HL-60 (cell line): Measurements from ENCODE around the gene ARTN.

Experiments
- DNase-seq, 2 experiments: peaks; one replicate each; pipeline ENCODE4 v3.0.0-alpha.2; 2010 to 2020; ENCODE audit warnings: low read depth in 1 of 2, low spot score in 1 of 2
- H3K27ac ChIP-seq: fragments of 250-450 bp; sonication (Bioruptor Pico); replicated peaks from 2 replicates; pipeline ENCODE4 v1.5.1; 2020; ENCODE audit warnings: mild to moderate bottlenecking, moderate library complexity
- H3K27me3 ChIP-seq: fragments of 250-450 bp; sonication (Bioruptor Pico); 2 replicates; pipeline ENCODE4 v1.5.1; 2021; ENCODE audit warnings: mild to moderate bottlenecking, moderate library complexity; ENCODE audit not compliant: insufficient read depth, poor library complexity, severe bottlenecking
- H3K4me3 ChIP-seq: replicated peaks from 2 replicates; pipeline ENCODE4 v1.5.1; 2011; ENCODE audit warnings: mild to moderate bottlenecking, control low read depth, low read length; ENCODE audit not compliant: insufficient read depth
- GABPA ChIP-seq: IDR thresholded peaks from 2 replicates; pipeline ENCODE4 v1.6.1; 2012; ENCODE audit warnings: low read depth
- POLR2AphosphoS5 ChIP-seq: IDR thresholded peaks from 2 replicates; pipeline ENCODE4 v1.6.1; 2012; ENCODE audit warnings: low read depth
- SPI1 ChIP-seq: IDR thresholded peaks from 2 replicates; pipeline ENCODE4 v1.6.1; 2012; ENCODE audit warnings: low read depth, mild to moderate bottlenecking, borderline replicate concordance
- TF ChIP-seq, protein P1 (sequence below): IDR thresholded peaks from 2 replicates; pipeline ENCODE4 v1.6.1; 2012; ENCODE audit warnings: low read depth; ENCODE audit not compliant: insufficient replicate concordance
- TF ChIP-seq, protein P2 (sequence below): IDR thresholded peaks from one replicate; pipeline ENCODE4 v1.5.1; 2011; ENCODE audit warnings: low read length, control low read depth, inconsistent platforms; ENCODE audit not compliant: insufficient read depth

The ARTN gene

DNA sequence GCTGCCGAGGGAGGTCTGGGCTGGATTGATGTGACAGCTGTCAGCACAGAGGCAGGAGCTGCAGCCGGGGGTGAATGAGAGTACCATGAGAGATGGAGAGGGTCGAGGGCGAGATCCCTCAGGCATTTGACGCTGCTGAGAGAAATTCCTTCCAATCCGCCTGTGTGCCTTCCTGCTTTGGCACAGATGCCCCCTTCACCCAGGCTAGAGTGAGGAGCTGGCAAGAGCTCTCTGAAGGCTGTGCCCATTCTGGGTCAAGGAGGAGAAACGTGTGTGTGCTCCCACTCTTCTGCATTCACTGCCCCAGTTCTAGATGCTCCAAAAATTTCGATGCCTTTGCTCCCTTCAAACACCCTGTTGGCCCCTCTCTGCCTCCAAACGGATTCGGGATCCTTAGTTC lies 4.8 kb downstream of the ARTN start:
- no peak overlapping the region for H3K4me3 ChIP-seq

GRCh38 chr1:43938892-43939587 lies 5.4 kb downstream of the ARTN start:
- Histone ChIP-seq H3K4me3 (no peak overlapping the region), H3K27ac (no peak overlapping the region), H3K27me3 (no peaks in the 10 kb centered on the region)
- DNase-seq = no peak
- TF ChIP-seq, protein P1, sequence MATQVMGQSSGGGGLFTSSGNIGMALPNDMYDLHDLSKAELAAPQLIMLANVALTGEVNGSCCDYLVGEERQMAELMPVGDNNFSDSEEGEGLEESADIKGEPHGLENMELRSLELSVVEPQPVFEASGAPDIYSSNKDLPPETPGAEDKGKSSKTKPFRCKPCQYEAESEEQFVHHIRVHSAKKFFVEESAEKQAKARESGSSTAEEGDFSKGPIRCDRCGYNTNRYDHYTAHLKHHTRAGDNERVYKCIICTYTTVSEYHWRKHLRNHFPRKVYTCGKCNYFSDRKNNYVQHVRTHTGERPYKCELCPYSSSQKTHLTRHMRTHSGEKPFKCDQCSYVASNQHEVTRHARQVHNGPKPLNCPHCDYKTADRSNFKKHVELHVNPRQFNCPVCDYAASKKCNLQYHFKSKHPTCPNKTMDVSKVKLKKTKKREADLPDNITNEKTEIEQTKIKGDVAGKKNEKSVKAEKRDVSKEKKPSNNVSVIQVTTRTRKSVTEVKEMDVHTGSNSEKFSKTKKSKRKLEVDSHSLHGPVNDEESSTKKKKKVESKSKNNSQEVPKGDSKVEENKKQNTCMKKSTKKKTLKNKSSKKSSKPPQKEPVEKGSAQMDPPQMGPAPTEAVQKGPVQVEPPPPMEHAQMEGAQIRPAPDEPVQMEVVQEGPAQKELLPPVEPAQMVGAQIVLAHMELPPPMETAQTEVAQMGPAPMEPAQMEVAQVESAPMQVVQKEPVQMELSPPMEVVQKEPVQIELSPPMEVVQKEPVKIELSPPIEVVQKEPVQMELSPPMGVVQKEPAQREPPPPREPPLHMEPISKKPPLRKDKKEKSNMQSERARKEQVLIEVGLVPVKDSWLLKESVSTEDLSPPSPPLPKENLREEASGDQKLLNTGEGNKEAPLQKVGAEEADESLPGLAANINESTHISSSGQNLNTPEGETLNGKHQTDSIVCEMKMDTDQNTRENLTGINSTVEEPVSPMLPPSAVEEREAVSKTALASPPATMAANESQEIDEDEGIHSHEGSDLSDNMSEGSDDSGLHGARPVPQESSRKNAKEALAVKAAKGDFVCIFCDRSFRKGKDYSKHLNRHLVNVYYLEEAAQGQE = no peak
- no peak for TF ChIP-seq POLR2AphosphoS5
- no peak for TF ChIP-seq SPI1
- TF ChIP-seq, protein P2, sequence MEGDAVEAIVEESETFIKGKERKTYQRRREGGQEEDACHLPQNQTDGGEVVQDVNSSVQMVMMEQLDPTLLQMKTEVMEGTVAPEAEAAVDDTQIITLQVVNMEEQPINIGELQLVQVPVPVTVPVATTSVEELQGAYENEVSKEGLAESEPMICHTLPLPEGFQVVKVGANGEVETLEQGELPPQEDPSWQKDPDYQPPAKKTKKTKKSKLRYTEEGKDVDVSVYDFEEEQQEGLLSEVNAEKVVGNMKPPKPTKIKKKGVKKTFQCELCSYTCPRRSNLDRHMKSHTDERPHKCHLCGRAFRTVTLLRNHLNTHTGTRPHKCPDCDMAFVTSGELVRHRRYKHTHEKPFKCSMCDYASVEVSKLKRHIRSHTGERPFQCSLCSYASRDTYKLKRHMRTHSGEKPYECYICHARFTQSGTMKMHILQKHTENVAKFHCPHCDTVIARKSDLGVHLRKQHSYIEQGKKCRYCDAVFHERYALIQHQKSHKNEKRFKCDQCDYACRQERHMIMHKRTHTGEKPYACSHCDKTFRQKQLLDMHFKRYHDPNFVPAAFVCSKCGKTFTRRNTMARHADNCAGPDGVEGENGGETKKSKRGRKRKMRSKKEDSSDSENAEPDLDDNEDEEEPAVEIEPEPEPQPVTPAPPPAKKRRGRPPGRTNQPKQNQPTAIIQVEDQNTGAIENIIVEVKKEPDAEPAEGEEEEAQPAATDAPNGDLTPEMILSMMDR = no peak
- no peak for TF ChIP-seq GABPA

More for the DNA sequence above, 4.8 kb downstream of the ARTN start:
- TF ChIP-seq GABPA (no peak), POLR2AphosphoS5 (no peak), SPI1 (no peak)
- TF ChIP-seq, protein P1 = no peak
- TF ChIP-seq, protein P2 = no peak
- Histone ChIP-seq H3K27ac (no peak overlapping the region), H3K27me3 (no peaks in the 10 kb centered on the region)
- DNase-seq = no peak

GRCh38 chr1:43942411-43942810 lies 8.8 kb downstream of the ARTN start:
- no peak for DNase-seq
- no peak overlapping the region for H3K27ac ChIP-seq
- TF ChIP-seq, protein P1 = no peak
- TF ChIP-seq SPI1 = peak; percentile 11; the same call in 1 of the 2 replicates
- TF ChIP-seq POLR2AphosphoS5 = no peak
- no peak for TF ChIP-seq GABPA
- TF ChIP-seq, protein P2 = no peak
- H3K4me3 ChIP-seq = no peak overlapping the region
- H3K27me3 ChIP-seq = no peaks in the 10 kb centered on the region
